Keratinocyte (primary cell): ENCODE data around the gene AP2A2. TPM values are rescaled to one million over a fixed set of nuclear protein-coding genes. Genes with fewer than 3 reads are reported as not detected.

Experiments
- DNase-seq: peaks from one replicate; pipeline ENCODE4 v3.0.0-alpha.2; 2011; ENCODE audit warnings: low read depth, missing footprints, low spot score
- FAIRE-seq: peaks from 2 replicates; lab custom pipeline; 2011; peaks lifted over from hg19 to GRCh38; lab: Jason Lieb, UNC
- H2AFZ ChIP-seq: 2 replicates; pipeline ENCODE4 v1.6.0; 2012; ENCODE audit warnings: low read length, control low read depth, inconsistent platforms; ENCODE audit not compliant: control insufficient read depth
- H3K27ac ChIP-seq: 2 replicates; pipeline ENCODE4 v1.5.1; 2011; ENCODE audit warnings: low read length; ENCODE audit not compliant: control insufficient read depth, insufficient read depth
- H3K27me3 ChIP-seq: 3 replicates; pipeline ENCODE4 v1.6.0; 2011; ENCODE audit warnings: low read length; ENCODE audit not compliant: control insufficient read depth, insufficient read depth; ENCODE audit errors: extremely low read depth
- H3K36me3 ChIP-seq, 2 experiments: 2 replicates in 1 of 2; 3 replicates in 1 of 2; pipeline ENCODE4 v1.5.1; 2011; ENCODE audit warnings: low read length in 2 of 2, mild to moderate bottlenecking in 1 of 2; ENCODE audit not compliant: control insufficient read depth in 2 of 2, insufficient read depth in 2 of 2; ENCODE audit errors: extremely low read depth in 1 of 2
- H3K4me1 ChIP-seq: 3 replicates; pipeline ENCODE4 v1.5.1; 2011; ENCODE audit warnings: low read length; ENCODE audit not compliant: control insufficient read depth, insufficient read depth; ENCODE audit errors: extremely low read depth
- H3K4me2 ChIP-seq: 3 replicates; pipeline ENCODE4 v1.6.0; 2011; ENCODE audit warnings: low read depth, low read length; ENCODE audit not compliant: control insufficient read depth, insufficient read depth; ENCODE audit errors: extremely low read depth
- H3K4me3 ChIP-seq, 3 experiments: fragments of 200-600 bp in 1 of 3; sonication (generic) in 1 of 3; 2 replicates in 2 of 3; 3 replicates in 1 of 3; pipeline ENCODE4 v1.5.1; 2011 to 2016; ENCODE audit warnings: low read length in 3 of 3, mild to moderate bottlenecking in 3 of 3, control low read depth in 2 of 3, inconsistent platforms in 1 of 3, low read depth in 1 of 3, mixed read lengths in 1 of 3, mixed run types in 1 of 3, moderate library complexity in 1 of 3; ENCODE audit not compliant: control insufficient read depth in 2 of 3, insufficient read depth in 2 of 3; ENCODE audit errors: extremely low read depth in 1 of 3
- H3K79me2 ChIP-seq: 2 replicates; pipeline ENCODE4 v1.6.0; 2012; ENCODE audit warnings: low read length; ENCODE audit not compliant: control insufficient read depth, insufficient read depth
- H3K9ac ChIP-seq: 3 replicates; pipeline ENCODE4 v1.6.0; 2011; ENCODE audit warnings: low read length; ENCODE audit not compliant: control insufficient read depth, insufficient read depth; ENCODE audit errors: extremely low read depth
- H3K9me1 ChIP-seq: 3 replicates; pipeline ENCODE4 v1.6.0; 2011; ENCODE audit warnings: low read length; ENCODE audit not compliant: control insufficient read depth, insufficient read depth; ENCODE audit errors: extremely low read depth
- H3K9me3 ChIP-seq: 2 replicates; pipeline ENCODE4 v1.5.1; 2012; ENCODE audit warnings: low read depth, low read length; ENCODE audit not compliant: control insufficient read depth
- H4K20me1 ChIP-seq: 3 replicates; pipeline ENCODE4 v1.6.0; 2011; ENCODE audit warnings: low read length; ENCODE audit not compliant: control insufficient read depth, insufficient read depth; ENCODE audit errors: extremely low read depth
- EZH2 ChIP-seq: IDR thresholded peaks from one replicate; pipeline ENCODE4 v1.6.1; 2012; ENCODE audit warnings: inconsistent platforms, mild to moderate bottlenecking, low read length, moderate library complexity
- dilution Hi-C: fragments of 300-500 bp; cut with MboI; formaldehyde crosslinking; loops from one replicate; pipeline ENCODE4 v1.7.0; 2020; ENCODE audit warnings: low sequenced_read_pairs; ENCODE audit not compliant: extremely low pct_ligation_motif_present
- polyA plus RNA-seq, 5 experiments: library from polyadenylated mRNA; depleted of rRNA in 3 of 5; stranded (reverse) in 3 of 5; stranded (forward) in 1 of 5; unstranded in 1 of 5; fragments of >200 nt; gene quantifications; 1 replicate in 1 of 5; 2 replicates in 3 of 5; 3 replicates in 1 of 5; pipeline versions ENCODE4 v1.2.1 to v1.2.3, GENCODE V29; 2011 to 2012; ENCODE audit warnings: missing spikeins in 2 of 5, low read depth in 1 of 5, low replicate concordance in 1 of 5
- TF ChIP-seq, protein P1 (sequence below), 3 experiments: IDR thresholded peaks in 1 of 3; conservative IDR thresholded peaks in 1 of 3; optimal IDR thresholded peaks in 1 of 3; 2 replicates in 2 of 3; 3 replicates in 1 of 3; pipeline versions ENCODE3 to v1.5.1; 2011; ENCODE audit warnings: low read length in 3 of 3, mild to moderate bottlenecking in 3 of 3, moderate library complexity in 2 of 3, control low read depth in 1 of 3, inconsistent platforms in 1 of 3; ENCODE audit not compliant: insufficient read depth in 2 of 3; ENCODE audit errors: extremely low read depth in 1 of 3

The AP2A2 gene
- polyA plus RNA-seq, 1 donor (not counting 4 experiments of a cell fraction or from before 2014, with no cell fraction given): 47.8 TPM

DNA sequence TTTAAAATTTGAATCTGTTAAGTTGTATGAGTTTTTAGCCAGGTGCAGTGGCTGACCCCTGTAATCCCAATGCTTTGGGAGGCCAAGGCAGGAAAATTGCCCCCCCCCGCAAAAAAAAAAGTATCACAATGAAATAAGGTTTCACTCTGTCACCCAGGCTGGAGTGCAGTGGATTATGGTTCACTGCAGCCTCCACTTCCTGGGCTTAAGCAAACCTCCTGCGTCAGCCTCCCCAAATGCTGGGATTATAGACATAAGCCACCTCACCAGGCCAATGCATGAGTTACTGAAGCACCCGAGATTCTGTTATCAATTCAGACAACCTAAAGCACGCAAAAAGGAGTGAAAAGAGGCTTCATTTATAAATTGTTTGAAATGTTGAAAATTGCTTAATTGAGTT is 12.6 kb upstream of the AP2A2 start:
- H3K79me2 ChIP-seq: peaks cover 19% of the 10 kb centered on the region
- no peak overlapping the region for H3K27ac ChIP-seq
- no peaks in the 10 kb centered on the region for H3K27me3 ChIP-seq
- no peak for TF ChIP-seq EZH2
- TF ChIP-seq, protein P1, sequence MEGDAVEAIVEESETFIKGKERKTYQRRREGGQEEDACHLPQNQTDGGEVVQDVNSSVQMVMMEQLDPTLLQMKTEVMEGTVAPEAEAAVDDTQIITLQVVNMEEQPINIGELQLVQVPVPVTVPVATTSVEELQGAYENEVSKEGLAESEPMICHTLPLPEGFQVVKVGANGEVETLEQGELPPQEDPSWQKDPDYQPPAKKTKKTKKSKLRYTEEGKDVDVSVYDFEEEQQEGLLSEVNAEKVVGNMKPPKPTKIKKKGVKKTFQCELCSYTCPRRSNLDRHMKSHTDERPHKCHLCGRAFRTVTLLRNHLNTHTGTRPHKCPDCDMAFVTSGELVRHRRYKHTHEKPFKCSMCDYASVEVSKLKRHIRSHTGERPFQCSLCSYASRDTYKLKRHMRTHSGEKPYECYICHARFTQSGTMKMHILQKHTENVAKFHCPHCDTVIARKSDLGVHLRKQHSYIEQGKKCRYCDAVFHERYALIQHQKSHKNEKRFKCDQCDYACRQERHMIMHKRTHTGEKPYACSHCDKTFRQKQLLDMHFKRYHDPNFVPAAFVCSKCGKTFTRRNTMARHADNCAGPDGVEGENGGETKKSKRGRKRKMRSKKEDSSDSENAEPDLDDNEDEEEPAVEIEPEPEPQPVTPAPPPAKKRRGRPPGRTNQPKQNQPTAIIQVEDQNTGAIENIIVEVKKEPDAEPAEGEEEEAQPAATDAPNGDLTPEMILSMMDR (optimal IDR thresholded peaks at IDR 0.05 in 1 of 3, IDR thresholded peaks at IDR 0.05 in 1 of 3, conservative IDR thresholded peaks at IDR 0.05 in 1 of 3; ENCODE audit: extremely low read depth in 1 of 3, insufficient read depth in 2 of 3, low read length in 3 of 3): no peak
- dilution Hi-C loops: no loop called here
- DNase-seq (no peak), FAIRE-seq (no peak)
- H4K20me1 ChIP-seq: no peaks in the 10 kb centered on the region
- H3K9ac ChIP-seq: no peak overlapping the region
- no peak overlapping the region for H2AFZ ChIP-seq
- peaks cover 12% of the 10 kb centered on the region for H3K4me1 ChIP-seq
- no peaks in the 10 kb centered on the region for H3K9me3 ChIP-seq
- H3K9me1 ChIP-seq: no peaks in the 10 kb centered on the region
- H3K4me2 ChIP-seq: no peak overlapping the region
- no peak overlapping the region for H3K4me3 ChIP-seq
- H3K36me3 ChIP-seq: no peaks in the 10 kb centered on the region

DNA sequence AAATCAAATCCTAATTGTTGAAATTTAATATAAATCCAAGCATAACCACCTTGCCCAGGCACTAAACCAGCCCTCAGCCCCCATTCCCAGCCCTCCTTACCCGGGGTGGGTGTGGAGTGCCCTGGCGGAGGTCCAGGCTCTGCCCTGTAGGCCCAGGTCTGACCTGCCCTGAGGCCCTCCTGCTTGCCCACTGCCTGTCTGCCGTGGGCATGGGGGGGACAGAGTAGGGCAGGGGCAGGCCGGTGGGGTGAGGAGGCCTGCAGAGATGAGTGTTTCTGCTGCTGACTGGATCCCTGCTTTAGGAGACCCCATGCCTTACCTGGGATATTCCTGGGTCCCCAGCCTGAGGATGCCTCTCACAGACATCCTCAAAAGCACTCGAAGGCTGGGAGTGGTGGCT is 11.5 kb upstream of the AP2A2 start:
- H3K9ac ChIP-seq: no peak overlapping the region
- no peaks in the 10 kb centered on the region for H3K27me3 ChIP-seq
- TF ChIP-seq, protein P1 (optimal IDR thresholded peaks at IDR 0.05 in 1 of 3, IDR thresholded peaks at IDR 0.05 in 1 of 3, conservative IDR thresholded peaks at IDR 0.05 in 1 of 3; ENCODE audit: extremely low read depth in 1 of 3, insufficient read depth in 2 of 3, low read length in 3 of 3): no peak
- TF ChIP-seq EZH2: no peak
- FAIRE-seq: no peak
- dilution Hi-C loops: no loop called here
- no peak overlapping the region for H2AFZ ChIP-seq
- H3K27ac ChIP-seq: no peak overlapping the region
- H3K4me2 ChIP-seq: no peak overlapping the region
- H3K9me3 ChIP-seq: no peaks in the 10 kb centered on the region
- no peak for DNase-seq
- no peak overlapping the region for H3K4me3 ChIP-seq
- no peaks in the 10 kb centered on the region for H4K20me1 ChIP-seq
- H3K9me1 ChIP-seq: no peaks in the 10 kb centered on the region
- peaks cover 11% of the 10 kb centered on the region for H3K4me1 ChIP-seq
- peaks cover 13% of the 10 kb centered on the region for H3K79me2 ChIP-seq
- H3K36me3 ChIP-seq: no peaks in the 10 kb centered on the region
